CD4-positive, alpha-beta T cell treated with Interleukin-6 for 4 hours (primary cell): ENCODE measurements around the gene COL15A1.
"Not testable (repeated sequence)": the region's sequence is repeated elsewhere in the genome, so short reads cannot be mapped to it uniquely, and the experiment has no call there.

Source experiments
- DNase-seq: peaks from one replicate; pipeline ENCODE4 v3.0.0-alpha.2; 2020; ENCODE audit warnings: mixed read lengths

Gene COL15A1

DNA sequence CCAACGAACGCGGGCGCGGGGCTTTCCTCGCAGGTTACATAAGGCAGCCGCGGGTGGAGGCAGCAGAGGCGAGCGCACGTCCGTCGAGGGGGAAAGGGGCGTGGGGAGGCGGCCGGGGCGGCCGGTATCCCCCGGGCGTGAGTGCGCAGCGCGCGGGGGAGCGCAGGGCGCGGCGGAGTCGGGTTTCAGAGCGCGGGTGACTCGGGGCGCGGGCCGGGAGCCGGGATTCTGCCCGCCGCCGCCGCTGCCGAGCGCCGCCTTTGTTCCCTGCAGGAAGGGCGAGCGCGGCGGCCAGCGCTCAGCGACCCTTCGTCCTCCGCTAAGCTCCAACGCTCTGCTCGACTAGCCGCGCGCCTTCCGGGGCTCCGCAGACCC is at the start of gene COL15A1:
Gene COL15A1, plus strand, starts transcription at position 226 of the 375 bp plus-strand sequence. CDS start 155 bp downstream, outside the sequence.
- no peak for DNase-seq

DNA sequence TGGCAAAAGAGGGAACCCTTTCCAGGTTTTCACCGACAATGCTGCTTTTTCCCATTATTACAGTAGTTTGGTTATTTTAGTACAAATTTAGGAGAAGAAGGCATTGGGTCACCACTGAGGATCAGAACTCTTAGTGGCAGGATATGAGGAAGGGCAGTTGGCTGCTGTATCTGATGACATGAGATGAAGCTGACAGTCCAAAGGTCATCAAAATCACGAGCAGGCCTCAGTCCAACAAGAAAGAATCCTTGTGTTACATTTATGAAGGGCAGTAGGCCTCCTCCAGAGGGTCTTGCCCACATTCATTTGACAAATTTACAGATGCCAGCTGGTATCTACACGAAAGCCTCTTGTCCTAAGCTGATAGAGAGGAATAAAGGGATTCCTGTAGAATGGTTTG is 49.5 kb upstream of the COL15A1 start:
- DNase-seq = no peak

DNA sequence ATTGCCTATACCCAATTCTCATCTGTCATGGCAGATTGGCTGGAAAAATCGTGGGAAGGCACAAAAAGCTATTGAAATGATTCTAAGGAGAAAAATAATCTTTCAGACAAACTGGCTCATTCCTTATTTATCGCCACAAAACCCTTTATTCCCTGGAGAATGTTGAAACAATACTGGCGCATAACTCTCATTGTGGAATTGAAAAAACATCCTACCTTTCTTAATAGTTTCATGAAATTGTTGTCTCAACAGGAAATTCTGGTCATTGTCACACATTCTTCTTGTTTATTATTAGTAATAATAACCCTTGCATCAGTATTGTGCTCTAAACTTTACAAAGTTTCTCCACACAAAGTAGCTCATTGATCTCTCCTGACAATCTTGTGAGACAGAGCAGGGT is 48.9 kb upstream of the COL15A1 start:
- no peak for DNase-seq

DNA sequence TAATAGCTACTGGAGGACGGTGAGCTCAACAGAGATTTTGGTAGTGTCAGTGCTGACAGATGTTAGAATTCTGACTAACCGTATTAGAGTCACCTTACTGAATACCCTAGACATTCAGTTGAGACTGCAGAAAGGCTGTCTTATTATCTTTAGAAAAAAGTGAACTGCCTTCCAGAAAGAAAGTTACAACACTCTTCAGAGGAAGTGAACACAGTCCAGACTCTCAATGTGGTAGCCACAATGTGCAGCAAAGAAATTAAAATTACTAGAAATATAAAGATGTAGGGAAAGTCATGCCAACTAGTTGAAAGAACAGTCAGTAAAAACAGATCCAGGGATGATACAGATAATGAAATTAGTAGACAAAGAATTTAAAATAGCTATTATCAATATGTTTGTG is 47.1 kb upstream of the COL15A1 start:
- no peak for DNase-seq

DNA sequence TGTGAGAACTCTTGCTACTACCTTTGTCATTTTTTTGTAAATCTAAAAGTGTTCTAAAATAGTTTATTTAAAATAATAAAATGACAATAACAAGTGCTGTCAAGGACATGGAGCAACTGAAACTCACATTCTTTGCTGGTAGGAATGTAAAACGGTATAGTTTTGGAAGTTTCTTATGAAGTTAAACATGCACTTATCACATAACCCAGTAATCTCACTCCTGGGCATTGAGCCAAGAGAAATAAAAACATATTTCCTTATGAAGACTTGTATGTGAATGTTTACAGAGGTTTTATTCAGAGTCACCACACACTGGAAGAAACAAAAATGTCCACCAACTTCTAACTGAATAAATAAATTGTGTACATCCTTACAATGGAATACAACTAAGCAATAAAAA is 46.0 kb upstream of the COL15A1 start:
- DNase-seq = no peak

GRCh38 chr9:98899408-98900056 is 44.2 kb upstream of the COL15A1 start:
- no peak for DNase-seq

- no peak for DNase-seq
Observed at GRCh38 chr9:98900244-98900643, 43.5 kb upstream of the COL15A1 start.

DNA sequence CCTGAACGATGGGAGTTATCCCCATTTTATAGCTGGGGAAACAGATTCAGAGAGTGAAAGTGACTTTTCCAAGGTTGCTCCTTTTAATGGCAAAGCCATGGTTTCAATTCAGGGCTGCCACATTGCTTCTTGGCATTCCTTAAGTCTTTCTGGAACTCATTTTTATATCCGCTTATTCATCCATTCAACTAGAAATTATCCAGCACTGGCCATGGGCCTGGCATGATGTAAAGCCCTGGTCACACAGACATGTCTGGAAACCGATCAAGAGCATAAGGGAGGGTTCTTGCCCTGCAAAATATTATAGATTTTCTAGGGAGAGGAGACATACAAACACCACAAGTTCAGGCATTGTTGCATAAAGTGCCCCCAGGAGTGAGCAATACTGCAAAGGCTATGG is 43.0 kb upstream of the COL15A1 start:
- DNase-seq = no peak

GRCh38 chr9:98901843-98902242 is 41.9 kb upstream of the COL15A1 start:
- DNase-seq = not testable (repeated sequence)

- DNase-seq = no peak
Observed at GRCh38 chr9:98902516-98902915, 41.2 kb upstream of the COL15A1 start.

GRCh38 chr9:98902925-98903324 is 40.8 kb upstream of the COL15A1 start:
- DNase-seq = no peak

GRCh38 chr9:98903961-98904411 is 39.7 kb upstream of the COL15A1 start:
- DNase-seq = no peak

GRCh38 chr9:98905015-98905414 is 38.7 kb upstream of the COL15A1 start:
- no peak for DNase-seq

- no peak for DNase-seq
Observed at GRCh38 chr9:98906273-98907040, 37.2 kb upstream of the COL15A1 start.

- DNase-seq = no peak
Observed at GRCh38 chr9:98907055-98907454, 36.7 kb upstream of the COL15A1 start.

- no peak for DNase-seq
Observed at GRCh38 chr9:98908897-98909634, 34.6 kb upstream of the COL15A1 start.

GRCh38 chr9:98909935-98910334 is 33.8 kb upstream of the COL15A1 start:
- no peak for DNase-seq

DNA sequence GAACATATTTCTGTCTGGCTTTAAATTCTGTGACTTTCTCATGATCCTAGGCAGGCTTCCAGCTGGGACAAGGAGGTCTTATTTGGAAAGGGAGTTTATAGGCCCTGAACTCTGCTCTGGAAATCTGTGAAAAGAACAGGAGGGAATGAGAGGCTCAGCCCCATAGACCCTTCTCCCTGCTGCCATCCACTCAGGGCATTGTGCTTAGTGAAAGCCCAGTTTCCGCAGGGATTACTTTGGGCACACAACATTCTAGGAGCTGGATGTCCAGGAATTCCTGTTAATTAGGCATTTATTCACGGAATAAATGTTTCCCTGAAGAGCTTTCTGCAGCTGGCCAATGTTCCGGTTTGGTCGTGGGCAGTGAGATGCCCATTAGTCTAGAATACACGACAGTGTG is 32.7 kb upstream of the COL15A1 start:
- DNase-seq = no peak

DNA sequence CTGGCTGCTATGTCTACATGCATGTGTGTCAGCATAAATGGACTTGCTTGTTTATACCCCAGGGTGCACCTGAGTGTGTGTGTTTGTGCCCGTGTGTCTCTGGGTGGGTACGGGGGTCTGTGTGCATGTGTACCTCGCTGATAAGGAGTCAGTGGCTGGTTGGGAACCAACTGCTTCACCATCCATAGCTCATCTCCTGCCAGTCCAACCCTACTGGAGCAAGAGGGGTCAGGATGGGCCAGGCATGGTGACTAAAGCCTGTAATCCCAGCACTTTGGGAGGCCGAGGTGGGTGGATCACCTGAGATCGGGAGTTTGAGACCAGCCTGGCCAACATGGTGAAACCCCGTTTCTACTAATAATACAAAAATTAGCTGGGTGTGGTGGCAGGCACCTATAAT is 32.0 kb upstream of the COL15A1 start:
- DNase-seq = not testable (repeated sequence)

- DNase-seq = no peak
Observed at GRCh38 chr9:98912450-98912849, 31.3 kb upstream of the COL15A1 start.

GRCh38 chr9:98913044-98913443 is 30.7 kb upstream of the COL15A1 start:
- DNase-seq = no peak

GRCh38 chr9:98913705-98914104 is 30.0 kb upstream of the COL15A1 start:
- DNase-seq = no peak

GRCh38 chr9:98915599-98915998 is 28.1 kb upstream of the COL15A1 start:
- DNase-seq = no peak

DNA sequence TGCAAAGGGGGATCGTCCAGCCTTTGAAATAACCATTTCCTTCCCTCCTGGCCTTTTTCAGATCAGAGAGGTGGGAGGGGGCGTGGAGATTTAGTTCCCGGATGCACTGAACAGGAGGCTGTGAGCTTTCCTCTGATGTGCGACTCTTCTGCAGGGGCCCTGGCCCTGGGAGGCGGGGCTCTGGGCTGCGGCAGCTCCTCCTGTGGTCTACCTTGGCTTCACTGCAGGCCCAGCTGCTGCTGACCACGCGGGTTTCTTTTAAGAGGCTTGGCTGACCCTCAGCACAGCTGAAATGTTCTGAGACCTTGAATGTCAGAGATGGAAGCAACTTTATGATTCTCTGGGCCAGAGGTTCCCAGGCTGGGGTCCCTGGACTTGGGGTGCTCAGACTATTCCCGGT is 27.0 kb upstream of the COL15A1 start:
- DNase-seq = no peak
